Stimulated activated CD4-positive, alpha-beta T cell treated with anti-CD3 and anti-CD28 coated beads, Interleukin-2, amount 100 ng/mL, for 48 hours (primary cell): ENCODE results near the gene MROH9.

ENCODE experiments used
- DNase-seq, 2 donors: peaks; one replicate each; pipeline ENCODE4 v3.0.0-alpha.2; 2020

Gene MROH9

DNA sequence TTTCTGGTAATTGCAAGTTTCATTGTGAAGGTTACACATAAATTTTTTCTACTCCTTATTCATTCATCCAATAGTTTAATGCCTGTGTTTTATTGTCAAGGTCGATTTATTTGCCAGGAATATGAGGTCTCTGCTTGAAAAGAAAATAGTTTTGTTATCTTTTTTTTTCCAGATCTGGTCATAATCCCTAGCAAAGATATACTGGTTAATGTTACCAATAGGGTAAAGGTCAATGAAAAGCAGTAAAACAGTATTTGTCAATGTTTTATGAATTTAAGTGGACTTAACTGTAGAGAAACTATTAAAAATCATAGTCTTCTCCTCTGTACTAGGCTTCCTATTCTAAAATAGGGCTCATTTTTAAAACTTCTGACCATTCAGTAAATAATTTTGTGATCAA is 147.3 kb downstream of the MROH9 start:
- DNase-seq: no peak

GRCh38 chr1:171083222-171083621 is 147.9 kb downstream of the MROH9 start:
- DNase-seq: no peak

- DNase-seq: no peak
Measured at GRCh38 chr1:171084091-171084490, 148.8 kb downstream of the MROH9 start.

DNA sequence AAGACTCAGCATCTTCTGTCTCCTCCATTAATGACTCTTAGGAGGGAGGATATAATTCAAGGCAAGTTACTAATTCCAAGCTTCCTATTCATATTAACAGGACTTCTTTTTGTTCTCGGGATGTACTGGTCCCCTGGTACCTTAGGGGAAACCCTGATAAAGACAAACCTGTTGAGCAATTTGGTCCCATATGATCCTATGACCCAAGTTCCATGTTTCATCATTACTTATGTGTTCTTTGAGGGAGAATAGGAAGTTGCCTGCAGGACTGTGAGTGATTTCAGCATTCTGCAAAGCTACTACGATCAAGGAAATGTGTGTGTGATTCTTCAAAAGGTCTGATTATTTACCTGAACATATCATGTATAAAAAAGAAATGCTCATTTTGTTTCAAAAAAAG is 149.5 kb downstream of the MROH9 start:
- no peak for DNase-seq

GRCh38 chr1:171087896-171088295 is 152.6 kb downstream of the MROH9 start:
- no peak for DNase-seq

DNA sequence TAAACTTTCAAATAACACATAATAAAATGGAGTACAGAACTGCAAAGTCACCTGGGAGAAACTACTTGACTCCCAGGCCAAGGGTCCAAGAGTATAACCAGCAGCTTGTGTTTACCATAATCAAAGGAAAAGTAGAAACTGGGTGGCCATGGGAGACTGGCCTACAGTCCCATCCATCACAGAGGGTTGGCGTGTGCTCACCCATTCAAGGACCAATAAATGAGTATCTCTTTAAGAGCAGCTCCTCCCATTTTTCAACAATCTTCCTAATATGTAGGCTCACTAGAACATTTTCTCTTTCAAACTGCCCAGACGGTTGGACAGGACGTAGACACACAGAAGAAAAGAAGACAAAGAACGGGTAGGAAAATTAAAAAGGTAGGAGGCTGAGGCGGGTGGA is 155.3 kb downstream of the MROH9 start, which contains the start of gene FMO3:
Gene FMO3 (plus strand): TSS at position 302 of the 400 bp plus-strand sequence. CDS start 1,754 bp downstream, outside the sequence.
- DNase-seq: no peak

- no peak for DNase-seq
Measured at GRCh38 chr1:171103862-171104261, 168.5 kb downstream of the MROH9 start.

DNA sequence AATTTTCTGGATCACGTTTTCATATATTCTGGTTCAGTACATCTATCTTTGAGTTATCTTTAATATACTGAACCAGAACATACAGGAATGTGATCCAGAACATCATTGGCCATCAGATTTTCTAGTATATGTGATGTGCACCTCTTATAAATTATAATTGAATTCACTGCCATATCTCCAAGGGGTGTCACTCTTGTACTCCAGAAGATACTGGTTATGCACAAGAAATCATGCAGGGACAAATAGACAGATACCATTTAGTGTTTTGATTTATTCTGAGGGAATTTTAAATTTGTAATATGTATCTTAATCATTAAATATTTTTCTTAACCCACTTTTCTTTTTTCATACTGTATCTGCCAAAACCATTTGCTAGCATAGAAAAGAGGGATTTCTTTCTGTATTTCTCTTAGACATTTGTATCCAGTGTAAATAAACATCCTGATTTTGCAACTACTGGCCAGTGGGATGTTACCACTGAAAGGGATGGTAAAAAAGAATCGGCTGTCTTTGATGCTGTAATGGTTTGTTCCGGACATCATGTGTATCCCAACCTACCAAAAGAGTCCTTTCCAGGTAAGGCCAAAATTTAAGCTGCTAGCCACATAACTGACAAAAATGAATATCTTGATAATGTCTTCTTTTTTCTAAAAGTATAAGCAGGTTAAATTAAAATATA is 172.1 kb downstream of the MROH9 start:
- DNase-seq: no peak

GRCh38 chr1:171107969-171108368 is 172.6 kb downstream of the MROH9 start:
- DNase-seq: no peak

DNA sequence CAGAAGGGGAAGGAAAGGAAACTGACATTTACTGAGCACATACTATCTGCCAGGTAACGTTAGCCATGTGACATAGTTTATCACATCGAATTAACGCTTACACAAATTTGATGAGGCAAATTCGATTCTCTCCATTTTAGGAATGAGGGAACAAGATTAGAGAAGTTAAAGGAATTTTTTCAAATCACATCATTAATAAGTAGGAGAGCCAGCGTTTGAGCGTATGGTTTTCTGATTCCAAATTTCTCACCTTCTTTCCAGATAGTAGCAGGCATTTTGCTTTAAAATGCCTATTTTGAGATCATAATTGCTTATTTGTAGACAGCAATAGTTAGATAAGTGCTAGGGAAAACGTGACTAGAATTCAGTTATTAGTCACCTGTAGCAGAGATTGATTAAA is 174.6 kb downstream of the MROH9 start:
- DNase-seq: no peak

GRCh38 chr1:171110621-171111326 is 175.4 kb downstream of the MROH9 start:
- no peak for DNase-seq

GRCh38 chr1:171112119-171112518 is 176.8 kb downstream of the MROH9 start:
- DNase-seq: no peak

DNA sequence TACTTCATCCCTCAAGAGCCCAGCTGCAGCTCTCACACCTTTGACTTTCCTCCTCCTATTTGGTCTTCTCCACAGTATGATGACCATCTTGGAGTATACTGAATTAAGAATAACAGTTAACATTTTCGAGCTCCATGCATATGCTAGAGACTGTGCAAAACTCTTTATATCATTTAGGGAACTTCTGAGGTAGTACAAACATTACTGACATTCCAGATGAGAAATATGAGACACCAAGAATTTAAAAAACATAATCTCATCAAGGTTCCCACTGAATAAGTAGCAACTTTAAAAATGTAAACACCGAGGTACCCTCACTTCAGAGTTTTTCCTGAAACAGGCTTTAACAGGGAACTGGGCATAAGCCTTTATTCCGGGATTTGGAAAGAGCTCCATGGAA is 178.0 kb downstream of the MROH9 start:
- no peak for DNase-seq
